Right atrium auricular region (tissue), 2 donors: Measurements from ENCODE around the gene LRCH3. TPM values are rescaled to one million over a fixed set of nuclear protein-coding genes. Genes with fewer than 3 reads are reported as not detected.
A peak's percentile ranks its signal among the peaks of the same experiment; 100 is the strongest.
"Not testable (repeated sequence)": the region's sequence is repeated elsewhere in the genome, so short reads cannot be mapped to it uniquely, and the experiment has no call there.

Source experiments
- DNase-seq: peaks from one replicate; pipeline ENCODE4 v3.0.0-alpha.2; 2019; ENCODE audit warnings: low spot score
- H3K27ac ChIP-seq, 2 donors: fragments of 200-600 bp; sonication (generic); 1 replicate in 1 of 2; 2 replicates in 1 of 2; pipeline ENCODE4 v1.5.1; 2016 to 2019
- H3K27me3 ChIP-seq, 2 donors: fragments of 200-600 bp; sonication (generic); one replicate each; pipeline versions ENCODE4 v1.5.1 to v1.6.0; 2017 to 2019
- H3K36me3 ChIP-seq: fragments of 200-600 bp; sonication (generic); one replicate; pipeline ENCODE4 v1.5.1; 2016
- H3K4me1 ChIP-seq, 2 donors: fragments of 200-600 bp; sonication (generic); one replicate each; pipeline versions ENCODE4 v1.5.1 to v1.6.0; 2017 to 2019
- H3K4me3 ChIP-seq, 2 donors: fragments of 200-600 bp; sonication (generic); 1 replicate in 1 of 2; 2 replicates in 1 of 2; pipeline ENCODE4 v1.5.1; 2017 to 2019; ENCODE audit warnings: mild to moderate bottlenecking in 1 of 2, moderate library complexity in 1 of 2
- H3K9me3 ChIP-seq, 2 donors: fragments of 200-600 bp; sonication (generic); one replicate each; pipeline ENCODE4 v1.5.1; 2019
- total RNA-seq, 2 donors: library from RNA; depleted of rRNA; stranded (reverse); fragments of >200 nt; gene quantifications; one replicate each; pipeline ENCODE4 v1.1.0, GENCODE V29; 2016
- TF ChIP-seq, protein P1 (sequence below), 2 donors: fragments of 200-600 bp; sonication (generic); IDR thresholded peaks; one replicate each; pipeline ENCODE4 v1.5.1; 2019; ENCODE audit warnings: antibody characterized with exemption in 2 of 2

LRCH3 gene
- total RNA-seq, 2 donors from 2014 or later = 22.2 to 23.4 TPM

DNA sequence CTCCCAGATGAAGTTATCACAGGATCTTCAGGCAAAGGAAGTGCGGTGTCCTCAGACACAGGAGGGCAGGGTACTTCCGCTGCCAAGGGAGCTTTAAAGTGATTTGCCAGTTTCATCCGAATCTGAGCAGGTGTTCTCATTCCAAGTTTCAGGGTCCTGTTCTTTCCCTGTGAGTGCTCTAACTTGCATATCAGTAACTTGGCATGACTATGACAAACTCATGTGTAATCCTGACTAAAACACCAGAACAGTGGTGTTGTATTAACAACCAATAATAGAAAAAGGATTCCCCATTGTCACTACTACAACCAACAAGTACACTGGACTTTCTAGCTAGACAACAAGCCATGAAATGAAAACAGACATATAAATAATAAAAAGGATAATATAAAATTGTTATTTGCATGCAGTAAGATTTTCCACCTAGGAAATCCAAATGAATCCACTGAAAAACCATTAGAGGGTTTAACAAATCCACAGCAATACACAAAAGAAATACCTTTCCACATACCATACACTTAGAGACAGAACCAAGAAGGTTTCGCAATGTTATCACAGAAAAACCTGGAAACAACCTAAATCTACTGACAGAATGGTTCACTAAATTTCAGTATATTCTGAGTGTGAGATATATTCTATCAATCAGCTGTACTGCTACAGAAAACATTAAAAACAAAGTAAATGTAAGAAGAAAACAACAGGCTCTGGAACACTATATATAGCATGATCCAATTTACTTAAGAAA lies 118.1 kb downstream of the LRCH3 start:
- Histone ChIP-seq H3K9me3 (no peaks in the 10 kb centered on the region), H3K4me1 (peaks cover 0 to 13% of the 10 kb centered on the region in 2 donors), H3K4me3 (no peak overlapping the region), H3K36me3 (no peaks in the 10 kb centered on the region), H3K27ac (no peak overlapping the region), H3K27me3 (no peaks in the 10 kb centered on the region)
- DNase-seq = no peak
- TF ChIP-seq, protein P1, sequence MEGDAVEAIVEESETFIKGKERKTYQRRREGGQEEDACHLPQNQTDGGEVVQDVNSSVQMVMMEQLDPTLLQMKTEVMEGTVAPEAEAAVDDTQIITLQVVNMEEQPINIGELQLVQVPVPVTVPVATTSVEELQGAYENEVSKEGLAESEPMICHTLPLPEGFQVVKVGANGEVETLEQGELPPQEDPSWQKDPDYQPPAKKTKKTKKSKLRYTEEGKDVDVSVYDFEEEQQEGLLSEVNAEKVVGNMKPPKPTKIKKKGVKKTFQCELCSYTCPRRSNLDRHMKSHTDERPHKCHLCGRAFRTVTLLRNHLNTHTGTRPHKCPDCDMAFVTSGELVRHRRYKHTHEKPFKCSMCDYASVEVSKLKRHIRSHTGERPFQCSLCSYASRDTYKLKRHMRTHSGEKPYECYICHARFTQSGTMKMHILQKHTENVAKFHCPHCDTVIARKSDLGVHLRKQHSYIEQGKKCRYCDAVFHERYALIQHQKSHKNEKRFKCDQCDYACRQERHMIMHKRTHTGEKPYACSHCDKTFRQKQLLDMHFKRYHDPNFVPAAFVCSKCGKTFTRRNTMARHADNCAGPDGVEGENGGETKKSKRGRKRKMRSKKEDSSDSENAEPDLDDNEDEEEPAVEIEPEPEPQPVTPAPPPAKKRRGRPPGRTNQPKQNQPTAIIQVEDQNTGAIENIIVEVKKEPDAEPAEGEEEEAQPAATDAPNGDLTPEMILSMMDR (IDR thresholded peaks at IDR 0.05) = no peak

DNA sequence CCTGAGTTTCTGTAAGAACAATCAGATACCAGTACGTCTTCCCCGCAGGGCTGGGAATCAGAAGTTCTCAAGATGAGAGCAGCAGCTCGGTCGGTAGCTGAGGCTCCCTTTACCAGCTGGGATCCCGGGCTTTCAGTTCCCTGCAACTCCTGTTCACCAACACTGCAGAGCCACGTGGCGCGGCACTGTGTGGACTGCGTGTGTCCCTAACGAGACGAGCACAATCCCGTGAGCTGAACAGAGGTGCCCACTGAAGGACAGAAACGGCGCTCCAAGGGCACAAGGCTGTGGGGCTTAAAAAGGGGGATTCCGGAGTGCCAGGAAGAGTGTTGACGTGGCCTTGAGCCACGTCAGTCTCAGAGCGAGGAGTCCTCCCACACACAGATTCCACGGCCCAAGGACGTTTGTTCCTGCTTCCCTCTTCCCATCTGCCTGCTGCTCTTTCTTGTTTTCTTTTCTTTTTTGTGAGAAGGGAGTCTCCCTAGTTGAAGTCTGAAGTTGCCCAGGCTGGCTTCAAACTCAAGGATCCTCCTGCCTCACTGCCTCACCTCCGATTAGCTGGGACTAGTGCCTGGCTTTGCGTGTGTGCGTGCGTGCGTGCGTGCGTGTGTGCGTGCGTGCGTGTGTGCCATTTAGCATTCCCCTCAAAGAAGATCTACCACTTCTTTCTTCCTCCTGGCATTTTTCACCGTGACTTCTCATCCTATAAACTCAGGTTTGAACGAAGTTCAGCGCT lies 121.9 kb downstream of the LRCH3 start:
- TF ChIP-seq, protein P1 (IDR thresholded peaks at IDR 0.05) = no peak
- DNase-seq = no peak
- no peaks in the 10 kb centered on the region for H3K36me3 ChIP-seq
- peak overlapping the region in 1 of 2 donors; percentile 31 for H3K4me3 ChIP-seq
- no peaks in the 10 kb centered on the region for H3K4me1 ChIP-seq
- H3K27ac ChIP-seq = no peak overlapping the region
- H3K9me3 ChIP-seq = no peaks in the 10 kb centered on the region
- no peaks in the 10 kb centered on the region for H3K27me3 ChIP-seq

DNA sequence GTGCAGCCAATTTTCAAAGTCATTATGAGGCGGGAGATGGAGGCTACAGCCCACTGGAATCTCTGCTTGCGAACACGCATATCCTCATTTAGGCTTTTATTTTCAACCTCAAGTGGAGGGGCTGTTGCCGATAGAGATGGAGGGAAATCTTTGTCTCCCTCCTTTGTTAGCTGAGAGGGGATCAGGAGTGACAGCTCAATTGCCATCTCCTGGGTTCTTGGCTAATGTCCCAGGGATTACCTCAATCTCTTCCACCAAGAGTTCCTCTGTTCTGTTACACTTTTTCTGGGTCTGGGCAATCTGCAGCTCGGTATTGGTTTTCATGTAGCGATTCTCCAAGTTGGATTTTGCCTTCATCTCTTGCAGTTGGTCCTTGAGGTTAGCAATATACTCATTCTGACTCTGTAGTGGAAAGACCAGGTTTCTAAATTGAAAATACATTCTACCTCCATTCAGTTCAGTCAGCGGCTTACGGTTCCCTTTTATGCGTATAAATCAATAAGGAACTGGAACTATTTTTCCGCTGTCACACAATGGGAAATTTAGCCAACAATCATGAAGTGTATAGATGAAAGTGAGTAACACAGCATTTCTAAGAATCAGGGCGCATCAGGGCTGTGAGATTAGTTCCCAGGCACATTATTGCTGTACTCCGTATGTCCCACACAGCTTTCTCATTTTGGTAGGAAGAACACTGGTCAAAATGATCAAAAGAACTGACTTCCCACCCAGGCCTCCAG lies 122.8 kb downstream of the LRCH3 start:
- Histone ChIP-seq H3K9me3 (no peaks in the 10 kb centered on the region), H3K4me1 (no peaks in the 10 kb centered on the region), H3K27me3 (no peaks in the 10 kb centered on the region), H3K36me3 (no peaks in the 10 kb centered on the region), H3K27ac (no peak overlapping the region), H3K4me3 (no peak overlapping the region)
- DNase-seq = no peak
- TF ChIP-seq, protein P1 (IDR thresholded peaks at IDR 0.05) = no peak

DNA sequence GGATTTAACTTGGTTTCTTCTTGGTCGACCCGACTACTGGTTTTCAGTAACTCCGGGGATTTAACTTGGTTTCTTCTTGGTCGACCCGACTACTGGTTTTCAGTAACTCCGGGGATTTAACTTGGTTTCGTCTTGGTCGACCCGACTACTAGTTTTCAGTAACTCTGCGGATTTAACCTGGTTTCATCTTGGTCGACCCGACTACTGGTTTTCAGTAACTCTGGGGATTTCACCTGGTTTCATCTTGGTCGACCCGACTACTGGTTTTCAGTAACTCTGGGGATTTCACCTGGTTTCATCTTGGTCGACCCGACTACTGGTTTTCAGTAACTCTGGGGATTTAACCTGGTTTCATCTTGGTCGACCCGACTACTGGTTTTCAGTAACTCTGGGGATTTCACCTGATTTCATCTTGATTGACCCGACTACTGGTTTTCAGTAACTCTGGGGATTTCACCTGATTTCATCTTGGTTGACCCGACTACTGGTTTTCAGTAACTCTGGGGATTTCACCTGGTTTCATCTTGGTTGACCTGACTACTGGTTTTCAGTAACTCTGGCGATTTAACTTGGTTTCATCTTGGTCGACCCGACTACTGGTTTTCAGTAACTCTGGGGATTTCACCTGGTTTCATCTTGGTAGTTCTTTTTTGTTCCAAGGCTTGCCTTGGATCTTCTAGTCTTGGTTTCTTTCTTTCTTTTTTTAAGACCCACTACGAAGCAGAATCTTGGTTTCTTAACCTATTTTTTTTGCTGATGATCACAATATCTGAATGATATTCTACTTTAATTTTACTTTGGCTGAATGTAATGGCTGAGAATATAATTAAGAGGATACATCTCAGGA lies 130.6 kb downstream of the LRCH3 start:
- not testable (repeated sequence) for H3K36me3 ChIP-seq, H3K27me3 ChIP-seq, H3K4me1 ChIP-seq, H3K27ac ChIP-seq, H3K9me3 ChIP-seq, H3K4me3 ChIP-seq, DNase-seq

DNA sequence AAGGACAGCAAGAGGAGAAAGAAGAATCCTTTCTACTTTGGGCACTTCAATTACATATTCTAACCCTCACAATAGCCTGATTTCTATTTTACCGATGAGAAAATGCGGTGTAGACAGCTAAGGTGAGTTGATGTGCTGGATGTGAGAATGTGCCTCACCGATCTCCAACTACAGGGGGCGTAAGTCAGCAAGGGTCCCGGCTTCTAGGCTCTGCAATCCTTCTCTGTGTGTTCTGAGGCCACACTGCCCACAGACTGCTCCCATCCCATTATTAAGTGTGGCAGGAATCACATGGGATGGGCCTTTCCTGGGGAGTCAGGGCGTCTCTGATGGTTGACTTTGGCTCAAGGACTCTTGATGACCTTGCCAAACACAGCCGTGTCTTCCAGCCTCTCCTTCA lies 135.4 kb downstream of the LRCH3 start:
- Histone ChIP-seq H3K9me3 (no peaks in the 10 kb centered on the region), H3K27ac (no peak overlapping the region), H3K27me3 (no peaks in the 10 kb centered on the region), H3K4me3 (no peak overlapping the region), H3K4me1 (no peaks in the 10 kb centered on the region), H3K36me3 (no peaks in the 10 kb centered on the region)
- TF ChIP-seq, protein P1 (IDR thresholded peaks at IDR 0.05) = no peak
- DNase-seq = no peak

DNA sequence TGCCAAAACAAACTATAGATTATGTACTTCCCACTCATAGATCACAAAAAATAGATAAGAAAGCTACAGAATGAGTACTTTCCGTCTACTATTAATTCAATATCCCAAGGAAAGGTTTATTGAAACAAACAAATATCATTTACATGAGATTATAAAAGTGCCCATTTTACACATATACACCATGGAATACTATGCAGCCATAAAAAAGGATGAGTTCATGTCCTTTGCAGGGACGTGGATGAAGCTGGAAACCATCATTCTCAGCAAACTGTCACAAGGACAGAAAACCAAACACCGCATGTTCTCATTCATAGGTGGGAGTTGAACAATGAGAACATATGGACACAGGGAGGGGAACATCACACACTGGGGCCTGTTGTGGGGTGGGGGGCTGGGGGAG lies 136.5 kb downstream of the LRCH3 start:
- not testable (repeated sequence) for DNase-seq, H3K27ac ChIP-seq, H3K4me1 ChIP-seq, H3K27me3 ChIP-seq, H3K9me3 ChIP-seq, H3K4me3 ChIP-seq, H3K36me3 ChIP-seq
